AG10803 (cell line): ENCODE results near the gene PARD3B.
A peak's percentile ranks its signal among the peaks of the same experiment; 100 is the strongest.

Source experiments
- DNase-seq: peaks from one replicate; pipeline ENCODE4 v3.0.0; 2010; ENCODE audit warnings: low read depth
- H3K4me3 ChIP-seq: 2 replicates; pipeline ENCODE4 v1.5.1; 2011; ENCODE audit warnings: mild to moderate bottlenecking, low read length, control low read depth
- CTCF ChIP-seq: conservative IDR thresholded peaks from 2 replicates; pipeline ENCODE4 v1.5.1; 2011; ENCODE audit warnings: mild to moderate bottlenecking, low read length, control low read depth, inconsistent platforms

Gene PARD3B

GRCh38 chr2:205076405-205076804 is 531.1 kb downstream of the PARD3B start:
- DNase-seq = no peak
- TF ChIP-seq CTCF = no peak

GRCh38 chr2:205077159-205077558 is 531.9 kb downstream of the PARD3B start:
- no peak overlapping the region for H3K4me3 ChIP-seq
- TF ChIP-seq CTCF = no peak
- DNase-seq = no peak

More at GRCh38 chr2:205076405-205076804, 531.1 kb downstream of the PARD3B start:
- no peak overlapping the region for H3K4me3 ChIP-seq

GRCh38 chr2:205078762-205079161 is 533.5 kb downstream of the PARD3B start:
- DNase-seq = no peak
- no peak overlapping the region for H3K4me3 ChIP-seq
- no peak for TF ChIP-seq CTCF

GRCh38 chr2:205079173-205079572 is 533.9 kb downstream of the PARD3B start:
- no peak overlapping the region for H3K4me3 ChIP-seq
- no peak for TF ChIP-seq CTCF
- DNase-seq = no peak

- no peak overlapping the region for H3K4me3 ChIP-seq
- no peak for TF ChIP-seq CTCF
- peak; percentile 57 for DNase-seq
Observed at GRCh38 chr2:205086662-205087061, 541.4 kb downstream of the PARD3B start.

GRCh38 chr2:205087862-205088261 is 542.6 kb downstream of the PARD3B start:
- no peak overlapping the region for H3K4me3 ChIP-seq
- no peak for TF ChIP-seq CTCF
- no peak for DNase-seq

- no peak for DNase-seq
- TF ChIP-seq CTCF = no peak
- H3K4me3 ChIP-seq = no peak overlapping the region
Observed at GRCh38 chr2:205089958-205090357, 544.7 kb downstream of the PARD3B start.
